ENCODE data around the gene C16orf89.

C16orf89 gene

GRCh38 chr16:5016967-5017677 is 48.6 kb downstream of the C16orf89 start:
- peaks cover 0 to 8% of the 10 kb centered on the region in 2 donors for H3K27me3 ChIP-seq
- H3K9me3 ChIP-seq = no peaks in the 10 kb centered on the region
- no peak for DNase-seq
- H3K4me1 ChIP-seq = no peaks in the 10 kb centered on the region
- TF ChIP-seq CTCF (IDR thresholded peaks at IDR 0.05) = no peak
- no peak overlapping the region for H3K27ac ChIP-seq
- H3K36me3 ChIP-seq = no peaks in the 10 kb centered on the region
- H3K4me3 ChIP-seq = no peak overlapping the region
- intact Hi-C loops (cut with DNase I; ENCODE audit: low total_unique reads) = no loop called here

DNA sequence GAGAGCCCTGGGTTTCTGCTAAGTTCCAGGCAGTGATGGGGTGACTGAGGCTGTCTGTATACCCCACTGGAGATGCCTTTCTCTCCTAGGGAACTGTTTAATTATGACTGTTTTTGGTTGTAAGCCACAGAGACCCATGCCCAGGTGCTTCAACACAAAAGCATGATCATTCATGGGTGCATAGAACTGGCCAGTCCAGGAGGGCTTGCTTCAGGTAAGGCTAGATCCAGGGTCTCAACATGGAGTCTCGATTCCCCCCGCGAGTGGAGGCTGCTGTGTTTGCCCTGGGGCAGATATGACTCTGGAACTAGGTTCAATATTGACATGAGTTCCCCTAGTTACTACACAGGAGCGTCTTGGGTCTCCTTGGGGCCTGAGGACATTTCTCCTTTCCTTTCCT is 49.9 kb downstream of the C16orf89 start:
- Histone ChIP-seq H3K4me1 (no peaks in the 10 kb centered on the region), H3K27me3 (peaks cover 0 to 10% of the 10 kb centered on the region in 2 donors), H3K4me3 (no peak overlapping the region), H3K27ac (no peak overlapping the region), H3K36me3 (no peaks in the 10 kb centered on the region), H3K9me3 (no peaks in the 10 kb centered on the region)
- intact Hi-C loops (cut with DNase I; ENCODE audit: low total_unique reads) = no loop called here
- no peak for TF ChIP-seq CTCF (IDR thresholded peaks at IDR 0.05)
- DNase-seq = no peak

DNA sequence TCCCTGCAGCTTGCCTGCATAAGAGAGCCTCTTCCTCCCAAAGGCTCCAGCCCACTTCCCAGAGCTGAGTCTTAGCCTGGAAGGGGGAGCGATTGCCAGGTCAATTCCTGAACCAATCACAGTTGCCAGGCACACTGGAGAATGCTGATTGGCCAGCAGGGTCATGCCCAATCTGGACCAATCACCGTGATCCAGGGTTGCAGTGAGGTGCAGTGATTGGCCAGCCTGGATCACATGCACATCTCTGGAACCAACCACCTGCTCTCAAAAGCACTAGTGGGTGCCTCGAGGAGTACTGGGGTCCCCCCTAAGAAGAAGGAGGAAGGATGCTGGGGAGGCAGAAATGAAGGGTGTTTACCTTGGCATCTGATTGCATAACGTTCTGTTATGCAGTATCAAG is 50.4 kb downstream of the C16orf89 start:
- intact Hi-C loops (cut with DNase I; ENCODE audit: low total_unique reads) = no loop called here
- no peaks in the 10 kb centered on the region for H3K4me1 ChIP-seq
- H3K9me3 ChIP-seq = no peaks in the 10 kb centered on the region
- H3K27me3 ChIP-seq = peaks cover 0 to 11% of the 10 kb centered on the region in 2 donors
- TF ChIP-seq CTCF (IDR thresholded peaks at IDR 0.05) = no peak
- H3K4me3 ChIP-seq = no peak overlapping the region
- H3K27ac ChIP-seq = no peak overlapping the region
- no peak for DNase-seq
- H3K36me3 ChIP-seq = no peaks in the 10 kb centered on the region

DNA sequence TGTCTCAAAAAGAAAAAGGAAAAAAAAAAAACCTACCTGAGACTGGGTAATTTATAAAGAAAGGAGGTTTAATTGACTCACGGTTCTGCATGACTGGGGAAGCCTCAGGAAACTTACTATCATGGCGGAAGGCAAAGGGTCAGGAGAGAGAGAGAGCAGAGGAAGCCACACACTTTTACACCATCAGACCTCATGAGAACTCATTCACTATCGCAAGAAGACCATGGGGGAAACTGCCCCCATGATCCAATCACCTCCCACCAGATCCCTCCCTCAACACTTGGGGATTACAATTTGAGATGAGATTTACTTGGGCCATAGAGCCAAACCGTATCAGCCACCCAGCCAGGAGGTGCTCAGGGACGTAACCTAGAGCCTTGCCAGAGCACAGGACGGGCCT is 52.9 kb downstream of the C16orf89 start:
- DNase-seq = no peak
- no peaks in the 10 kb centered on the region for H3K4me1 ChIP-seq
- no peak overlapping the region for H3K4me3 ChIP-seq
- H3K36me3 ChIP-seq = no peaks in the 10 kb centered on the region
- no peak overlapping the region for H3K27ac ChIP-seq
- no peaks in the 10 kb centered on the region for H3K9me3 ChIP-seq
- H3K27me3 ChIP-seq = peaks cover 0 to 14% of the 10 kb centered on the region in 2 donors
- no peak for TF ChIP-seq CTCF (IDR thresholded peaks at IDR 0.05)
- intact Hi-C loops (cut with DNase I; ENCODE audit: low total_unique reads) = no loop called here

DNA sequence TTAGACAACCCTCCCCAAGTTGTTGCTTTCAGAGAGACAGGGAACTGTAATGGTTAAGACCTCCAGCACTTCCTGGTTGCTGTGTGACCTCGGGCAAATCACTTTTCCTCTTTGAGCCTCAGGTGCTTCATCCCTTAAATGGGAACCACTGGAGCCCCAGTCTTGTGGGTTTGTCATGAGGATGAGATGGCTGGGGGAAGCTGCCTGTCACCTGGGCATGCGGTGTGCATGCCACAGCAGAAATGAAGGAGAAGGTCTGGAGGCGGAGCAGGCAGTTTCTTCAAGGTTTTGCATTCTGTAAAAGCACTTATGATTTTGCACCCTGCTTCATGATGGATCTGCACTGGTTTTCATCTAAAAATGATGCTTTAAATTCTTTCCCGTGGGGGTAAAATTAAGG is 54.1 kb downstream of the C16orf89 start:
- H3K9me3 ChIP-seq = no peaks in the 10 kb centered on the region
- TF ChIP-seq CTCF (IDR thresholded peaks at IDR 0.05) = no peak
- intact Hi-C loops (cut with DNase I; ENCODE audit: low total_unique reads) = no loop called here
- H3K4me3 ChIP-seq = no peak overlapping the region
- H3K27me3 ChIP-seq = peaks cover 0 to 14% of the 10 kb centered on the region in 2 donors
- no peak for DNase-seq
- no peaks in the 10 kb centered on the region for H3K4me1 ChIP-seq
- H3K27ac ChIP-seq = no peak overlapping the region
- H3K36me3 ChIP-seq = no peaks in the 10 kb centered on the region
